Measurements from ENCODE around the gene GPR155.

GRCh38 chr2:174399171-174399570 lies 87.7 kb downstream of the GPR155 start:
- TF ChIP-seq, protein P1, sequence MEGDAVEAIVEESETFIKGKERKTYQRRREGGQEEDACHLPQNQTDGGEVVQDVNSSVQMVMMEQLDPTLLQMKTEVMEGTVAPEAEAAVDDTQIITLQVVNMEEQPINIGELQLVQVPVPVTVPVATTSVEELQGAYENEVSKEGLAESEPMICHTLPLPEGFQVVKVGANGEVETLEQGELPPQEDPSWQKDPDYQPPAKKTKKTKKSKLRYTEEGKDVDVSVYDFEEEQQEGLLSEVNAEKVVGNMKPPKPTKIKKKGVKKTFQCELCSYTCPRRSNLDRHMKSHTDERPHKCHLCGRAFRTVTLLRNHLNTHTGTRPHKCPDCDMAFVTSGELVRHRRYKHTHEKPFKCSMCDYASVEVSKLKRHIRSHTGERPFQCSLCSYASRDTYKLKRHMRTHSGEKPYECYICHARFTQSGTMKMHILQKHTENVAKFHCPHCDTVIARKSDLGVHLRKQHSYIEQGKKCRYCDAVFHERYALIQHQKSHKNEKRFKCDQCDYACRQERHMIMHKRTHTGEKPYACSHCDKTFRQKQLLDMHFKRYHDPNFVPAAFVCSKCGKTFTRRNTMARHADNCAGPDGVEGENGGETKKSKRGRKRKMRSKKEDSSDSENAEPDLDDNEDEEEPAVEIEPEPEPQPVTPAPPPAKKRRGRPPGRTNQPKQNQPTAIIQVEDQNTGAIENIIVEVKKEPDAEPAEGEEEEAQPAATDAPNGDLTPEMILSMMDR (IDR thresholded peaks at IDR 0.05; ENCODE audit: poor library complexity, severe bottlenecking), result no peak
- TF ChIP-seq EZH2 (IDR thresholded peaks at IDR 0.05; ENCODE audit: borderline replicate concordance, insufficient read depth, low read length, poor library complexity, severe bottlenecking), result no peak
- no peak for TF ChIP-seq RAD21 (conservative IDR thresholded peaks at IDR 0.05)
- TF ChIP-seq POLR2AphosphoS5 (IDR thresholded peaks at IDR 0.05), result no peak
- no peak for TF ChIP-seq EP300 (conservative IDR thresholded peaks at IDR 0.05; ENCODE audit: poor library complexity, severe bottlenecking)
- no peak for TF ChIP-seq REST (IDR thresholded peaks at IDR 0.05; ENCODE audit: borderline replicate concordance)

All from neural cell (in vitro differentiated cells).